ENCODE results near the gene TEX19. TPM values are rescaled to one million over a fixed set of nuclear protein-coding genes. Genes with fewer than 3 reads are reported as not detected.
"Not testable (repeated sequence)": the region's sequence is repeated elsewhere in the genome, so short reads cannot be mapped to it uniquely, and the experiment has no call there.

The TEX19 gene
- total RNA-seq, 1 donor from 2014 or later: 0.80 TPM

- no peak for DNase-seq (ENCODE audit: low read depth)
Observed at GRCh38 chr17:82353484-82353883, 5.6 kb upstream of the TEX19 start.

GRCh38 chr17:82354804-82355308 is 4.2 kb upstream of the TEX19 start:
- DNase-seq (ENCODE audit: low read depth): no peak

- no peak for DNase-seq (ENCODE audit: low read depth)
Observed at GRCh38 chr17:82355770-82356427, 3.1 kb upstream of the TEX19 start.

- peak; percentile 88 for DNase-seq (ENCODE audit: low read depth)
Observed at GRCh38 chr17:82356845-82357355, 2.1 kb upstream of the TEX19 start.

GRCh38 chr17:82357394-82357793 is 1.7 kb upstream of the TEX19 start:
- no peak for DNase-seq (ENCODE audit: low read depth)

- not testable (repeated sequence) for DNase-seq (ENCODE audit: low read depth)
Observed at GRCh38 chr17:82359451-82360074, 516 bp downstream of the TEX19 start.

GRCh38 chr17:82361885-82362633 is 3.0 kb downstream of the TEX19 start:
- DNase-seq (ENCODE audit: low read depth): no peak

- no peak for DNase-seq (ENCODE audit: low read depth)
Observed at GRCh38 chr17:82365606-82366295, 6.7 kb downstream of the TEX19 start.

- no peak for DNase-seq (ENCODE audit: low read depth)
Observed at GRCh38 chr17:82366749-82367148, 7.7 kb downstream of the TEX19 start.

- peak; percentile 46 for DNase-seq (ENCODE audit: low read depth)
Observed at GRCh38 chr17:82367724-82368524, 8.9 kb downstream of the TEX19 start.

GRCh38 chr17:82369211-82369610 is 10.2 kb downstream of the TEX19 start:
- DNase-seq (ENCODE audit: low read depth): no peak

- no peak for DNase-seq (ENCODE audit: low read depth)
Observed at GRCh38 chr17:82370471-82371332, 11.7 kb downstream of the TEX19 start.

- DNase-seq (ENCODE audit: low read depth): peak; percentile 71
Observed at GRCh38 chr17:82371333-82372248, 12.5 kb downstream of the TEX19 start, which contains the start of gene UTS2R. UTS2R (plus strand) TSS chr17:82371765; CDS start chr17:82374325, 2,560 bp downstream.

GRCh38 chr17:82372249-82373071 is 13.4 kb downstream of the TEX19 start:
- DNase-seq (ENCODE audit: low read depth): peak; percentile 43

- DNase-seq (ENCODE audit: low read depth): not testable (repeated sequence)
Observed at GRCh38 chr17:82373072-82373452, 14.0 kb downstream of the TEX19 start.

GRCh38 chr17:82373731-82374625 is 14.9 kb downstream of the TEX19 start:
- no peak for DNase-seq (ENCODE audit: low read depth)

All from myocyte (in vitro differentiated cells).